NCI-H2227 treated with DMSO at 0.1 percent for 48 hours (cell line): Measurements from ENCODE around the gene SPDYE2.
"Not testable (repeated sequence)": the region's sequence is repeated elsewhere in the genome, so short reads cannot be mapped to it uniquely, and the experiment has no call there.

ENCODE experiments used
- DNase-seq: peaks from one replicate; lab custom pipeline; 2025; lab: John Stamatoyannopoulos, UW

SPDYE2 gene

GRCh38 chr7:102550808-102551422 is at the start of gene SPDYE2:
SPDYE2 (plus strand) TSS chr7:102551226; CDS start chr7:102553256, 2,030 bp downstream.
- not testable (repeated sequence) for DNase-seq

- not testable (repeated sequence) for DNase-seq
Measured at GRCh38 chr7:102503141-102503540, 47.9 kb upstream of the SPDYE2 start.

GRCh38 chr7:102505298-102506185 is 45.5 kb upstream of the SPDYE2 start:
- not testable (repeated sequence) for DNase-seq

GRCh38 chr7:102507410-102508088 is 43.5 kb upstream of the SPDYE2 start:
- DNase-seq = not testable (repeated sequence)

- not testable (repeated sequence) for DNase-seq
Measured at GRCh38 chr7:102510575-102510974, 40.5 kb upstream of the SPDYE2 start.

- DNase-seq = not testable (repeated sequence)
Measured at GRCh38 chr7:102511860-102512522, 39.0 kb upstream of the SPDYE2 start.

GRCh38 chr7:102512642-102513221 is 38.3 kb upstream of the SPDYE2 start:
- DNase-seq = not testable (repeated sequence)

GRCh38 chr7:102514881-102515721 is 35.9 kb upstream of the SPDYE2 start:
- not testable (repeated sequence) for DNase-seq

- not testable (repeated sequence) for DNase-seq
Measured at GRCh38 chr7:102515889-102516288, 35.1 kb upstream of the SPDYE2 start.

GRCh38 chr7:102516951-102517350 is 34.1 kb upstream of the SPDYE2 start:
- not testable (repeated sequence) for DNase-seq

- not testable (repeated sequence) for DNase-seq
Measured at GRCh38 chr7:102517550-102518147, 33.4 kb upstream of the SPDYE2 start, which contains the start of gene RASA4B. RASA4B (minus strand) TSS chr7:102517777; CDS start chr7:102517710, 67 bp downstream.

- DNase-seq = not testable (repeated sequence)
Measured at GRCh38 chr7:102520797-102521196, 30.2 kb upstream of the SPDYE2 start.

GRCh38 chr7:102524803-102525202 is 26.2 kb upstream of the SPDYE2 start:
- DNase-seq = not testable (repeated sequence)

- not testable (repeated sequence) for DNase-seq
Measured at GRCh38 chr7:102527182-102527581, 23.8 kb upstream of the SPDYE2 start.

- DNase-seq = not testable (repeated sequence)
Measured at GRCh38 chr7:102527822-102528793, 22.9 kb upstream of the SPDYE2 start.

- not testable (repeated sequence) for DNase-seq
Measured at GRCh38 chr7:102531583-102531982, 19.4 kb upstream of the SPDYE2 start.

- not testable (repeated sequence) for DNase-seq
Measured at GRCh38 chr7:102532127-102532526, 18.9 kb upstream of the SPDYE2 start.

- not testable (repeated sequence) for DNase-seq
Measured at GRCh38 chr7:102535062-102535615, 15.9 kb upstream of the SPDYE2 start.
